ENCODE results near the gene CRELD2.
"Not testable (repeated sequence)": the region's sequence is repeated elsewhere in the genome, so short reads cannot be mapped to it uniquely, and the experiment has no call there.

CRELD2 gene

DNA sequence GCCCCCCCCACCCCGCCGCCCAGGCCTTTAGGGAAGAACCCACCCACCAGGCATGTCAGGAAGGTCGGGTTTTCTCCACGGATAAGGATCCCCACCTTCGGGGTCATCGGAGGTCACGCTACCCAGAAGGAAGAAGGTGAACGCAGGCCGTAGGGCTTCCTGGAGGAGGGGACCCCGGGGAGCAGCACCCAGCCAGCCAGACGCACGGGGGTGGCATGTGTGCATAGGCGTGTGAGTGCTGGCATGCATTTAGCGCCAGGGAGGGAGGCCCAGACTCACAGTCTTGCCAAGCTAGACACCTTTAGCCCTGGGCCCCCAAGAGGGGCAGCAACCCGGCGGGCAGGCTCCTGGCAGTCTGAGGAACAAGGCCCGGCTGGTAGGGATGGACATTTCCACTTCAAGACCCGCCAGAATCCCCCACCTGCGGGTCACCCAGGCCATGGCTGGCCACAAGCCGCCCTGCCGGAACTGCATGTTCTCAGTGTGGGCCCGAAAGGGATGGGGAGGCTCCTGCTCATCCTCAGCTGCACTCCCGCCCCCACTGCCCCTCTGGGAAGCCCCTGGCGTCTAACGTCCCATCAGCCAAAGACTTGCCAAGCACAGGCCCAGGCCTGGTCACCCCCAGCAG is 25.5 kb downstream of the CRELD2 start:
- Histone ChIP-seq H3K9me3 (ENCODE audit: control insufficient read depth in 5 of 5, low read length in 5 of 5) (no peaks in the 10 kb centered on the region), H3K27ac (ENCODE audit: low read depth, low read length) (no peak overlapping the region), H3K4me3 (ENCODE audit: low read depth in 1 of 5, low read length in 5 of 5) (no peak overlapping the region), H3K4me1 (ENCODE audit: control insufficient read depth in 5 of 5, insufficient read depth in 5 of 5, low read length in 5 of 5) (peaks cover 0 to 24% (median 2%) of the 10 kb centered on the region in 5 donors), H3K9ac (ENCODE audit: low read length in 5 of 5) (no peak overlapping the region), H3K36me3 (ENCODE audit: control insufficient read depth in 5 of 5, insufficient read depth in 5 of 5, low read length in 5 of 5) (no peaks in the 10 kb centered on the region), H3K27me3 (ENCODE audit: control insufficient read depth in 5 of 5, insufficient read depth in 4 of 5, low read length in 5 of 5) (no peaks in the 10 kb centered on the region)

DNA sequence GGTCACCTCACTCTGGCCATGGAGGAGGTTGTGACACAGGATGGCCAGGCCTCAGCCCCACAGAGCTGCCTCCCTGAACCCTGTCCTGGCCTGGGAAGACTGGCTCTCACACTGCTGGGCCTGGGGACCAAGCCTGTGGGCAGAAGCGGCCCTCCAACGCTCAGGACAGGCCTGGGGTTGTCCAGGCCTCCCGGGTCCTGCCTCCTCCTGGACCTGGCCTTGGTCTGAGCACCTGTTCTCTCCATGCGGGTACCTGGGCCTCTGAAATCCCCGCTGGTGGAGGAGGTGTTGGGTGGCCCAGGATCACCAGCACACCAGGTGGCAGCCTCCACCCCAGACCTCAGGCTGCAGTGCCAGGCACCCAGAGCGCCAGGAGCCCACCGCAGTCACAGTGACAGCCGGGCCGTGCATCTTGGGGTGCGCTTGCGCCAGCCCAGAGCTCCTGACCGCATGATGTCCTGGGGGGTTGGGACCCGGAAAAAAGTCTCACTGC is 26.0 kb downstream of the CRELD2 start:
- no peak overlapping the region for H3K9ac ChIP-seq (ENCODE audit: low read length in 5 of 5)

DNA sequence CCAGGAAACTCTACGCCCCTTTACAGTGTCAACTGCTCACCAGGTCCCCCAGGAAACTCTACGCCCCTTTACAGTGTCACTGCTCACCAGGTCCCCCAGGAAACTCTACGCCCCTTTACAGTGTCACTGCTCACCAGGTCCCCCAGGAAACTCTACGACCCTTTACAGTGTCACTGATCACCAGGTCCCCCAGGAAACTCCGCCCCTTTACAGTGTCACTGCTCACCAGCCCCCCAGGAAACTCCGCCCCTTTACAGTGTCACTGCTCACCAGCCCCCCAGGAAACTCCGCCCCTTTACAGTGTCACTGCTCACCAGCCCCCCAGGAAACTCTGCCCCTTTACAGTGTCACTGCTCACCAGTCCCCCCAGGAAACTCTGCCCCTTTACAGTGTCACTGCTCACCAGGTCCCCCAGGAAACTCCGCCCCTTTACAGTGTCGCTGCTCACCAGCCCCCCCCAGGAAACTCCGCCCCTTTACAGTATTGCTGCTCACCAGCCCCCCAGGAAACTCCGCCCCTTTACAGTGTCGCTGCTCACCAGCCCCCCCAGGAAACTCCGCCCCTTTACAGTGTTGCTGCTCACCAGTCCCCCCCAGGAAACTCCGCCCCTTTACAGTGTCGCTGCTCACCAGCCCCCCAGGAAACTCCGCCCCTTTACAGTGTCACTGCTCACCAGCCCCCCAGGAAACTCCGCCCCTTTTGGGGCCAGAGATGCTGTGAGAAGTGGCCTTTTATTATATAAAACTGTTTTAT is 26.8 kb downstream of the CRELD2 start:
- not testable (repeated sequence) for H3K9me3 ChIP-seq (ENCODE audit: control insufficient read depth in 5 of 5, low read length in 5 of 5); H3K27ac ChIP-seq (ENCODE audit: low read depth, low read length); H3K9ac ChIP-seq (ENCODE audit: low read length in 5 of 5); H3K36me3 ChIP-seq (ENCODE audit: control insufficient read depth in 5 of 5, insufficient read depth in 5 of 5, low read length in 5 of 5); H3K27me3 ChIP-seq (ENCODE audit: control insufficient read depth in 5 of 5, insufficient read depth in 4 of 5, low read length in 5 of 5); H3K4me3 ChIP-seq (ENCODE audit: low read depth in 1 of 5, low read length in 5 of 5)
- peaks cover 0 to 17% (median 5%) of the 10 kb centered on the region in 5 donors for H3K4me1 ChIP-seq (ENCODE audit: control insufficient read depth in 5 of 5, insufficient read depth in 5 of 5, low read length in 5 of 5)

More for the DNA sequence above, 26.0 kb downstream of the CRELD2 start:
- Histone ChIP-seq H3K36me3 (ENCODE audit: control insufficient read depth in 5 of 5, insufficient read depth in 5 of 5, low read length in 5 of 5) (no peaks in the 10 kb centered on the region), H3K27me3 (ENCODE audit: control insufficient read depth in 5 of 5, insufficient read depth in 4 of 5, low read length in 5 of 5) (no peaks in the 10 kb centered on the region), H3K4me1 (ENCODE audit: control insufficient read depth in 5 of 5, insufficient read depth in 5 of 5, low read length in 5 of 5) (peaks cover 0 to 19% (median 5%) of the 10 kb centered on the region in 5 donors), H3K4me3 (ENCODE audit: low read depth in 1 of 5, low read length in 5 of 5) (no peak overlapping the region), H3K9me3 (ENCODE audit: control insufficient read depth in 5 of 5, low read length in 5 of 5) (no peaks in the 10 kb centered on the region), H3K27ac (ENCODE audit: low read depth, low read length) (no peak overlapping the region)

DNA sequence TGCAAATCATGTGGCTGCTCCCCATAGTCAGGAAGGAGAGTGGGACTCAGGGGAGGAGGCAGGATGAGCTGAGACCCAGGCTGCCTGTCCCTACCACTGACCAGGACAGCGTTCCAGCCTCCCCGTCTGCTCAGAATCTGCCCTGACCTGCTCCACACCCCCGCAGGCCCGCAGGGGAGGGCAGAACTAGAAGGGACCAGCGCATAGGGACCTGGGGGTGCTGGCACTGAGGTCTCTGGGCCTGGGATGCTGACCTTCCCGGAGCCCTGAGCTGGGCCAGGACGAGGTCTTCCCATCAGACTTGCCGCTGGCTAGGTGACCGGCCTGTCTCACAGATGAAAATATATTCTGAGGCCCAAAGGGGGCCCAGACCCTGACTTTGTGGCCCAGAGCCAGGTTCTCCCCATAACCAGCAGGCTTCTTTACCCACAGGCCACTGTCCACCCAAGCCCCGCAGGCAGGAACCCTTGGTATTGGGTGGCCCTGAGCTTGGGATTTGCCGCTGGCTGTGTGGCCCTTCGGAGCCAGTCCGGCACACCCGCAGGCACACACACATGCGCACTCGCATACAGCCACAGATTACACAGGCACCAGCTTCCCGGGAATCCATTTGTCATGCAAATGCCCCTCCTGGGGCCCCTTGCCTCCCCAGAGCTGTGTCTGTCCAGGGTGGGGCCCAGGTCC is 28.3 kb downstream of the CRELD2 start:
- Histone ChIP-seq H3K36me3 (ENCODE audit: control insufficient read depth in 5 of 5, insufficient read depth in 5 of 5, low read length in 5 of 5) (no peaks in the 10 kb centered on the region), H3K4me1 (ENCODE audit: control insufficient read depth in 5 of 5, insufficient read depth in 5 of 5, low read length in 5 of 5) (peaks cover 0 to 9% (median 7%) of the 10 kb centered on the region in 5 donors), H3K4me3 (ENCODE audit: low read depth in 1 of 5, low read length in 5 of 5) (no peak overlapping the region), H3K27ac (ENCODE audit: low read depth, low read length) (no peak overlapping the region), H3K9me3 (ENCODE audit: control insufficient read depth in 5 of 5, low read length in 5 of 5) (no peaks in the 10 kb centered on the region), H3K9ac (ENCODE audit: low read length in 5 of 5) (no peak overlapping the region), H3K27me3 (ENCODE audit: control insufficient read depth in 5 of 5, insufficient read depth in 4 of 5, low read length in 5 of 5) (no peaks in the 10 kb centered on the region)

DNA sequence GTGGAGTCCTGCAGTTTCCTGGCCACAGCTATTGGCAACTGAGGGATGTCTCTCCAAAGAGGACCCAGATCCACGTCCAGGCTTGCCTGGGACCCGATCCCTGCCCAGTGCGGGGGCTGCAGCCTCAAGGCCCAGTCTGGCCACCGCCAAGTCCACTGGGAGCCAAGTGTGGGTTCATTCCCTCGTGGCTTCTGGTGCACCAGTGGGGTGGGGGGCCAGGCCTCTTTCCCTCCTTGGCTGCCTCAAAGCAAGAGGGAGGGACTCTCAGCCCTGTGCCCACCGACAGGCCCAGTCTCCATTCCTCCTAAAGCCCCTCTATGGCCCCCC is 28.8 kb downstream of the CRELD2 start:
- no peak overlapping the region for H3K4me3 ChIP-seq (ENCODE audit: low read depth in 1 of 5, low read length in 5 of 5)
- H3K27ac ChIP-seq (ENCODE audit: low read depth, low read length) = no peak overlapping the region
- peaks cover 0 to 12% (median 8%) of the 10 kb centered on the region in 5 donors for H3K4me1 ChIP-seq (ENCODE audit: control insufficient read depth in 5 of 5, insufficient read depth in 5 of 5, low read length in 5 of 5)
- H3K36me3 ChIP-seq (ENCODE audit: control insufficient read depth in 5 of 5, insufficient read depth in 5 of 5, low read length in 5 of 5) = no peaks in the 10 kb centered on the region
- no peaks in the 10 kb centered on the region for H3K27me3 ChIP-seq (ENCODE audit: control insufficient read depth in 5 of 5, insufficient read depth in 4 of 5, low read length in 5 of 5)
- H3K9me3 ChIP-seq (ENCODE audit: control insufficient read depth in 5 of 5, low read length in 5 of 5) = no peaks in the 10 kb centered on the region
- no peak overlapping the region for H3K9ac ChIP-seq (ENCODE audit: low read length in 5 of 5)

DNA sequence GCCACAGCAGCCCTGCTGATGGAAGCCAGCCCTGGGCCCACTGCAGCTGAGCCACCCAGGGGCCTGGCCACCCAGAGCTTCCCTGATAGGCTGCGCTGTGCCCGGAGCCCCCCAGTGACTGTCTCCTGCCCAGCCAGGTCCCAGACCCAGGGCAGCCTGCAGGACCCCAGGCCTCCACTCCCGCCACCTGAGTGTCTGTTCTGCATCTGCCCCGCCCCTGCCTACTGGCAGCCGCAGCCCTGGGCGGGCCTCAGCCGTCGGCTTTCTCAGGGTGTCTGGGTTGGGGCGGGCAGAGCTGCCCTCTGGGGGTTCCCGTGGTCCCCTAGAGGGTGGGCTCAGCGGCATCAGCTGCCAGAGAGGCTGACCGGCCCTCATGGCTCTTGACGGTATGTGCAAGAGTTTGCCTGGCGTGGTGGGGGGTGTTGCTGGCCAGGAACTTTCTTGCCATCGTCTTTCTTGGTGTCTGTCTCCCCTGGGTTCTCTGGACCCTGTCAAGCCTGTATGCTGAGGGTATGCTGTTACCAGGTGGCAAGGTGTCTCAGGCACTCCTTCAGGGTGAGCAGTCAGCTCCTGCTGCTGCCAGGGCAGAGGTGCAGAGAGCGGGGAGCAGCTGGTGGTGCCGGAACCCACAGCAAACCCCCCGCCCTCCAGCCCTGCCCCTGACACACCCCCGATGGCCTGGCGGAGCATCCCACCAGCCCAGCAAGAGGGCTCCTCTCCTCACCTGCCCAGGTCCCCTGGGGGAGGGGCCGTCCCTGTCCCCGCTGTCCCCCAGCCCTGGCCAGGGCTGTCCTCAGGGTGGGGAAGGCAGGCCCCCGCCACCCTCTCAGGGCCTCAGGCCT is 29.9 kb downstream of the CRELD2 start:
- H3K27ac ChIP-seq (ENCODE audit: low read depth, low read length) = no peak overlapping the region
- H3K4me3 ChIP-seq (ENCODE audit: low read depth in 1 of 5, low read length in 5 of 5) = no peak overlapping the region
- no peaks in the 10 kb centered on the region for H3K27me3 ChIP-seq (ENCODE audit: control insufficient read depth in 5 of 5, insufficient read depth in 4 of 5, low read length in 5 of 5)
- H3K9me3 ChIP-seq (ENCODE audit: control insufficient read depth in 5 of 5, low read length in 5 of 5) = no peaks in the 10 kb centered on the region
- H3K4me1 ChIP-seq (ENCODE audit: control insufficient read depth in 5 of 5, insufficient read depth in 5 of 5, low read length in 5 of 5) = peaks cover 0 to 23% (median 18%) of the 10 kb centered on the region in 5 donors
- no peak overlapping the region for H3K9ac ChIP-seq (ENCODE audit: low read length in 5 of 5)
- H3K36me3 ChIP-seq (ENCODE audit: control insufficient read depth in 5 of 5, insufficient read depth in 5 of 5, low read length in 5 of 5) = no peaks in the 10 kb centered on the region

DNA sequence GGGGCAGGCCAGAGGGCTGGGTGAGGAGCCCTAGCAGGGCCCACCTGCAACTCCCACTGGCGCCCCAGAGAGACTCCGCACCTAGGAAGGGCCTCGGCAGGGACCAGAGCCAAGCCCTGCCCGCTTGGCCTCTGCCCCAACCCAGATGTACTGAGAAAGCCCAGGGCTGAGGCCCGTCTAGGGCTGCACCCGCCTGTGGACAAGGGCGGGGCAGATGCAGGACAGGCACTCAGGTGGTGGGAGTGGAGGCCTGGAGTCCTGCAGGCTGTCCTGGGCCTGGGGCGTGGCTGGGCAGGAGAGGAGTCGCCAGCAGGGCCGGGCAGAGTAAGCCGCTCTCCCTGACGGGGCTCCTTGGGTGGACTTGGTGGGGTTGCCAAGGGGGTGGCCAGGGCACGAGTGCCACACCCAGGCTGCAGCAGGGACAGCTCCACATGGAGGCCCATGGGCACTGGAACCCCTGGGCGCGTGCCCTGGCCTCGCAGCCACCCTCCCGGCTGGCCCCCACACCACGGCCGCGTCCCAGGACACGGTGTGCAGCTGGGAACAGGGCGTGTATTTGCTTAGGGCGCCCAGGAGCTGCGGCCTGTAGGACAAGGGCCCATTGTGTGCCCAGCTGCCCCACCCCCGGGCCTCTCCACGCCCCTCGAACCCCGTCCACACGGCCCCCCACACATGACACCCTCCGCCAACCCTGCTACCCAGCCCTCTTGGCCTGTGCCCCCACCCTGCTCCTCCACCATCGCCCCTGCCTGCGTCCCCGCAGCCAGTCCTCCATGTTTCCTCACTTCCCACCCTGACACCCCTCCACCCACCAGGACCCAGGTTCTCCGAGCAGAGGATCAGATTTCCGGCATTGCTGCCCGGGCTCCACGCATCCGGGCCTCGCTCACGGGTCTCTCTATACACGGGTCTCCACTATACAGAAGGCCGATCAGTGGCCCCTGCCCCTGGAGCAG is 30.8 kb downstream of the CRELD2 start:
- Histone ChIP-seq H3K9ac (ENCODE audit: low read length in 5 of 5) (no peak overlapping the region), H3K27ac (ENCODE audit: low read depth, low read length) (no peak overlapping the region), H3K4me1 (ENCODE audit: control insufficient read depth in 5 of 5, insufficient read depth in 5 of 5, low read length in 5 of 5) (peaks cover 3 to 32% (median 27%) of the 10 kb centered on the region in 5 donors), H3K9me3 (ENCODE audit: control insufficient read depth in 5 of 5, low read length in 5 of 5) (no peaks in the 10 kb centered on the region), H3K27me3 (ENCODE audit: control insufficient read depth in 5 of 5, insufficient read depth in 4 of 5, low read length in 5 of 5) (no peaks in the 10 kb centered on the region), H3K4me3 (ENCODE audit: low read depth in 1 of 5, low read length in 5 of 5) (no peak overlapping the region), H3K36me3 (ENCODE audit: control insufficient read depth in 5 of 5, insufficient read depth in 5 of 5, low read length in 5 of 5) (no peaks in the 10 kb centered on the region)

DNA sequence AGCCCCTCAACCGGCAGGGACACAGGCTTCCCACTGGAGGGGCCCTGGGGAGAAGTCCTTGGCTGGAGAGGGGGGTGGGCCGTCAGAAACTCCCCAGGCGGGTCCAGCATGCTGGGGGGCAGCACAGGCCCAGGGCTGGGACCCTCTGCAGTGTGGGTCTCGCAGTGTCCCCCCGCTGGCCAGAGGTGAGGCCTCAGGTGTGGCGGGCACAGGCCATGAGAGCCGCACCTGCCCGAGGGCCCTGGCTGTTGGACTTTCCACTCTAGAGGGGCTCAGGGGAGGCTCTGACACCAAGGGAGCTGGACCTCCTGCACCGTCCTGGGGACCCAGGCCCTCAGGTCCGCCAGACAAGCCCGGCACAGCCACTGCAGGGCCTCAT is 31.5 kb downstream of the CRELD2 start:
- Histone ChIP-seq H3K36me3 (ENCODE audit: control insufficient read depth in 5 of 5, insufficient read depth in 5 of 5, low read length in 5 of 5) (no peaks in the 10 kb centered on the region), H3K4me1 (ENCODE audit: control insufficient read depth in 5 of 5, insufficient read depth in 5 of 5, low read length in 5 of 5) (peaks cover 4 to 38% (median 34%) of the 10 kb centered on the region in 5 donors), H3K4me3 (ENCODE audit: low read depth in 1 of 5, low read length in 5 of 5) (no peak overlapping the region), H3K27ac (ENCODE audit: low read depth, low read length) (no peak overlapping the region), H3K27me3 (ENCODE audit: control insufficient read depth in 5 of 5, insufficient read depth in 4 of 5, low read length in 5 of 5) (no peaks in the 10 kb centered on the region), H3K9me3 (ENCODE audit: control insufficient read depth in 5 of 5, low read length in 5 of 5) (no peaks in the 10 kb centered on the region), H3K9ac (ENCODE audit: low read length in 5 of 5) (no peak overlapping the region)

DNA sequence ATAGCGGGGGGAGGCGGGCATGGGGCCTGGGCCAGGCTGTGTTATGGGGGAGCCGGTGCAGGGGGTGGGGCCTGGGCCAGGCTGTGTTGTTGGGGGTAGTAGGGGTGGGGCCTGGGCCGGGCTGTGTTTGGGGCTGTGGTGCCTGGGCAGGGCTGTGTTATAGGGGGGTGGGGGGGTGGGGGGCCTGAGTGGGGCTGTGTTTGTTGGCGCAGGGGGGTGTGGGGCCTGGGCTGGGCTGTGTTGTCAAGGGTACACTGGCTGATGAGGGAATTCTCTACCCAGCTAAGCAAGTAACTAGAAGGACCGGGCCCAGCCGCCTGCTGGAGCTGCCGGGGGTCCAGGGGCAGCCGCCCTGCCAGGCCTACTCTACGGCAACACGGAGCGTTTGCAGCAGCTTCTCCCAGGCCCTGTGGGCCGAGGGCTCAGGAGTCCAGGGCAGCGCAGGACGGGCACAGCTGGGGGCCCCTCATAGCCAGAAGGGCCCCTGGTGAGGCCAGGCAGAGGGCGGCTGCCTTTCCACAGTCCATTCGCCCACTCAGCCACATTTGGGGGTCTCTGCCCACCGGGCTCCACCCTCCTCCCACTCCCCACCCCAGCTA is 32.1 kb downstream of the CRELD2 start:
- Histone ChIP-seq H3K9ac (ENCODE audit: low read length in 5 of 5) (no peak overlapping the region), H3K27me3 (ENCODE audit: control insufficient read depth in 5 of 5, insufficient read depth in 4 of 5, low read length in 5 of 5) (no peaks in the 10 kb centered on the region), H3K27ac (ENCODE audit: low read depth, low read length) (no peak overlapping the region), H3K36me3 (ENCODE audit: control insufficient read depth in 5 of 5, insufficient read depth in 5 of 5, low read length in 5 of 5) (no peaks in the 10 kb centered on the region), H3K9me3 (ENCODE audit: control insufficient read depth in 5 of 5, low read length in 5 of 5) (no peaks in the 10 kb centered on the region), H3K4me3 (ENCODE audit: low read depth in 1 of 5, low read length in 5 of 5) (no peak overlapping the region), H3K4me1 (ENCODE audit: control insufficient read depth in 5 of 5, insufficient read depth in 5 of 5, low read length in 5 of 5) (peaks cover 5 to 44% (median 40%) of the 10 kb centered on the region in 5 donors)

Measured in subcutaneous abdominal adipose tissue (tissue), 5 donors.